ENCODE measurements around the gene CLIC2. TPM values are rescaled to one million over a fixed set of nuclear protein-coding genes. Genes with fewer than 3 reads are reported as not detected.

CLIC2 gene
- total RNA-seq, 2 donors from 2014 or later: 0.64 to 1.0 TPM

DNA sequence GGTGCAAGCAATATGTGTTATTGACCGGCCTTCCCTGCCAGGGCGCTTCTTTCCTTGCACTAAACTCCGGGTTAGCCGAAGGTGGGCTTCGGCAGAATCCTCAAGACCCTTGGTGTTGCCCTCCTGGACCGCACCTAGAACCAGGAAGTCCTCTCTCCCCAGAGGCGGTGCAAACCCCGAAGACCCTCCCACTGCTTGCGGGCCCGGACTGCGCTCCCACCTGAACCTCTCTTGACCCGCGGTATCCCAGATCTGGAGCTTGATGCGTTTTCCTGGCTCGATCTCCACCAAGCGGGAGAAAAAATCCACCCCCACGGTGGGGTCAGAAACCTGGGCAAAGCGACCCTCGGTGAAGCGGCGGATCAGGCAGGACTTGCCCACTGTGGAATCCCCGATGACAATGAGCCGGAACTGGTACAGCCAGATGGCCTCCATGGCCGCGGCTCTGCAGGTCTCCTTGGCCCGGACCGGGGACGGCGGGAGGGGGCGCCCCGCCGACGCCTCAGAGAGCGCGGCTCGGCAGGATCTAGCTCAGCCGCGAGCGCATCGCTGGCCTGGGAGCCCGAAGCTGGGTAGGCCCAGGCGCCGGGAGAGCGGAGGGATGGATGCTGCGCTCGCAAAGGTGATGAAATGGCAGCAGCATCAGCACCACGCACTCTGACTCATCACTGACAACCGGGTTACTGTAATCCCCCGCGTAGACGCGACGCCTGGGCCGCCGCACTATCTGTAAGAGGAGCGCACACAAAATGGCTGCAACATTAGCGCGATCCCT, 70.4 kb downstream of the CLIC2 start, which contains the start of gene RAB39B:
Gene RAB39B, minus strand, starts transcription at position 638 of the 775 bp plus-strand sequence. Its CDS starts 203 bp downstream, at position 435.
- no peaks in the 10 kb centered on the region for H3K36me3 ChIP-seq (ENCODE audit: control insufficient read depth, insufficient read depth, low read length)
- 2% methylated on average over 58 of the region's 58 CpGs; no CpG with 5 or more reads in 1 of the 2 experiments for WGBS, 2 experiments (ENCODE audit: insufficient coverage in 1 of 2, insufficient read length in 1 of 2)
- peak; percentile 85 for DNase-seq
- no peaks in the 10 kb centered on the region for H3K27me3 Mint-ChIP-seq (ENCODE audit: insufficient read depth)
- H3K4me3 ChIP-seq (ENCODE audit: low read length): peak within 1 kb of the TSS; percentile 81
- H3K36me3 Mint-ChIP-seq (ENCODE audit: low read depth): peaks cover 4% of the 10 kb centered on the region
- no peaks in the 10 kb centered on the region for H3K4me1 ChIP-seq (ENCODE audit: control insufficient read depth, insufficient read depth, low read length)
- H3K27ac Mint-ChIP-seq: peak within 1 kb of the TSS; percentile 77
- H3K4me3 Mint-ChIP-seq: peak within 1 kb of the TSS; percentile 75
- H3K27ac ChIP-seq (ENCODE audit: low read depth, low read length): peak within 1 kb of the TSS; percentile 72
- H3K9me3 Mint-ChIP-seq: peaks cover 42% of the 10 kb centered on the region
- H3K9ac ChIP-seq (ENCODE audit: extremely low read depth, low read length, poor library complexity, severe bottlenecking): peak within 1 kb of the TSS; percentile 38
- no peaks in the 10 kb centered on the region for H3K9me3 ChIP-seq (ENCODE audit: control insufficient read depth, low read length)
- no peaks in the 10 kb centered on the region for H3K27me3 ChIP-seq (ENCODE audit: control insufficient read depth, insufficient read depth, low read length, poor library complexity, severe bottlenecking)
- TF ChIP-seq, protein P1, sequence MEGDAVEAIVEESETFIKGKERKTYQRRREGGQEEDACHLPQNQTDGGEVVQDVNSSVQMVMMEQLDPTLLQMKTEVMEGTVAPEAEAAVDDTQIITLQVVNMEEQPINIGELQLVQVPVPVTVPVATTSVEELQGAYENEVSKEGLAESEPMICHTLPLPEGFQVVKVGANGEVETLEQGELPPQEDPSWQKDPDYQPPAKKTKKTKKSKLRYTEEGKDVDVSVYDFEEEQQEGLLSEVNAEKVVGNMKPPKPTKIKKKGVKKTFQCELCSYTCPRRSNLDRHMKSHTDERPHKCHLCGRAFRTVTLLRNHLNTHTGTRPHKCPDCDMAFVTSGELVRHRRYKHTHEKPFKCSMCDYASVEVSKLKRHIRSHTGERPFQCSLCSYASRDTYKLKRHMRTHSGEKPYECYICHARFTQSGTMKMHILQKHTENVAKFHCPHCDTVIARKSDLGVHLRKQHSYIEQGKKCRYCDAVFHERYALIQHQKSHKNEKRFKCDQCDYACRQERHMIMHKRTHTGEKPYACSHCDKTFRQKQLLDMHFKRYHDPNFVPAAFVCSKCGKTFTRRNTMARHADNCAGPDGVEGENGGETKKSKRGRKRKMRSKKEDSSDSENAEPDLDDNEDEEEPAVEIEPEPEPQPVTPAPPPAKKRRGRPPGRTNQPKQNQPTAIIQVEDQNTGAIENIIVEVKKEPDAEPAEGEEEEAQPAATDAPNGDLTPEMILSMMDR (conservative IDR thresholded peaks at IDR 0.05): peak; percentile 24
- no peaks in the 10 kb centered on the region for H3K4me1 Mint-ChIP-seq

DNA sequence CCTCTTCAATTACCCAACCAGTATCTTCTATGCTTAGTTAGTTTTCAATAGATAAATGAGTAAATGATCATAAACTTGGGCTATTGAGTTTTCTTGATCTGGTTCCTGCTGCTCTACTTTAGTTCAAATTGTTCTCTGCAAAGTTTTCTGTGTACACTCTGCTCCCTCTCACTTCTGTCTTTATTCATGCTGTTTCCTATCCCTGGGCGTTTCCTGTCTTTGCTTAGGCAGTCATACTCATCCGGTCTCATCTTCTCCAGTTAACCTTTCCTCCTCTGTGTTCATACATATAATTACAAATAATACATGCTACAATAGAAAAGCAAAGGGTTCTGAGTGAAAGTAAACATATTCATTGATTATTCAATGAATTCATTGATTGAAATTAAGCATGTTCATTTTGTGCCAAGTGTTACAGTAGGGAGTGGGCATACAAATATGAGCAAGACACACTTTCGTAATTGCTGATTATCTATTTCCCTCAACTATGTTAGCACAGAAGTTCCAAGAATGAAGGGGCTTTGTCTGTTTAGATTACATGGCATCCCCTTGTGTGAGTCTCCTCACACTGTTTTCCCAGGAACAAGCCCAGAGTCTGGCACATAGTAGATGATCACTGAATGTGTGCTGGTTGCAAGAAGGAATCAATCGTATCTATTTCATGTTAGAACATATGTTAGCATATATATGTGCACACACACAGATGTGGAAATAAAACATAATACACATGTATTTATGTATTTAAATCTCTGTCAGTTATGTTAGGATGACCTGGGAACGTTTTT, 71.3 kb downstream of the CLIC2 start:
- H3K4me3 ChIP-seq (ENCODE audit: low read length): peak overlapping the region; percentile 81
- H3K36me3 ChIP-seq (ENCODE audit: control insufficient read depth, insufficient read depth, low read length): no peaks in the 10 kb centered on the region
- H3K9me3 ChIP-seq (ENCODE audit: control insufficient read depth, low read length): no peaks in the 10 kb centered on the region
- Mint-ChIP-seq H3K9me3 (peaks cover 37% of the 10 kb centered on the region), H3K27me3 (ENCODE audit: insufficient read depth) (no peaks in the 10 kb centered on the region), H3K4me1 (no peaks in the 10 kb centered on the region), H3K4me3 (peak overlapping the region; percentile 75), H3K27ac (no peak overlapping the region), H3K36me3 (ENCODE audit: low read depth) (peaks cover 4% of the 10 kb centered on the region)
- H3K4me1 ChIP-seq (ENCODE audit: control insufficient read depth, insufficient read depth, low read length): no peaks in the 10 kb centered on the region
- H3K27me3 ChIP-seq (ENCODE audit: control insufficient read depth, insufficient read depth, low read length, poor library complexity, severe bottlenecking): no peaks in the 10 kb centered on the region
- no peak overlapping the region for H3K27ac ChIP-seq (ENCODE audit: low read depth, low read length)
- 60% methylated on average over 3 of the region's 5 CpGs; no CpG with 5 or more reads in 1 of the 2 experiments for WGBS, 2 experiments (ENCODE audit: insufficient coverage in 1 of 2, insufficient read length in 1 of 2)
- no peak overlapping the region for H3K9ac ChIP-seq (ENCODE audit: extremely low read depth, low read length, poor library complexity, severe bottlenecking)
- DNase-seq: no peak
- TF ChIP-seq, protein P1 (conservative IDR thresholded peaks at IDR 0.05): no peak

DNA sequence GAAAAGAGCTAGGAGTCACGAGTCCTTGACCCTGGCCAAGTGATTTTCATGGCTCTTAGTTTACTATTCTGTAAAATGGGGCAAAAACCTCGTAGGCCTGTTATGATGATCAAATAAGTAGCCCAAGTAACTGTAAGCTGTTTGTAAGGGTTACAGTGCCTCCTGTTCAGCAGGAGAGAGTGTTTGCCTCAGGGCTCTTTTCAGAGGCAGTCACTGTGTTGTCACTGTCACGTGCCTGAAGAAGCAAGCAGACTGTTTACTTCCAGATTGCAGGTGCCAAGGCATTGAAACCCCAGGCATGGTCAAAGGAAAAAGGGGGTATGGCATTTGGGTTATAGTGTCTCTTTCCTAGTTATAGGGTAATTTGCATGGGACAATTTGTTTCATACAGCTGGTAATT, 74.7 kb downstream of the CLIC2 start:
- no peaks in the 10 kb centered on the region for H3K27me3 Mint-ChIP-seq (ENCODE audit: insufficient read depth)
- 93 to 100% methylated on average over 1 to 3 of the region's 3 CpGs for WGBS, 2 experiments (ENCODE audit: insufficient coverage in 1 of 2, insufficient read length in 1 of 2)
- Histone ChIP-seq H3K4me1 (ENCODE audit: control insufficient read depth, insufficient read depth, low read length) (no peaks in the 10 kb centered on the region), H3K4me3 (ENCODE audit: low read length) (no peak overlapping the region), H3K36me3 (ENCODE audit: control insufficient read depth, insufficient read depth, low read length) (no peaks in the 10 kb centered on the region), H3K27me3 (ENCODE audit: control insufficient read depth, insufficient read depth, low read length, poor library complexity, severe bottlenecking) (no peaks in the 10 kb centered on the region), H3K9ac (ENCODE audit: extremely low read depth, low read length, poor library complexity, severe bottlenecking) (no peak overlapping the region), H3K27ac (ENCODE audit: low read depth, low read length) (no peak overlapping the region), H3K9me3 (ENCODE audit: control insufficient read depth, low read length) (no peaks in the 10 kb centered on the region)
- H3K4me3 Mint-ChIP-seq: no peak overlapping the region
- peaks cover 33% of the 10 kb centered on the region for H3K9me3 Mint-ChIP-seq
- H3K36me3 Mint-ChIP-seq (ENCODE audit: low read depth): peaks cover 4% of the 10 kb centered on the region
- H3K27ac Mint-ChIP-seq: no peak overlapping the region
- TF ChIP-seq, protein P1 (conservative IDR thresholded peaks at IDR 0.05): no peak
- no peaks in the 10 kb centered on the region for H3K4me1 Mint-ChIP-seq
- no peak for DNase-seq
